Fibroblast of upper back skin (primary cell): ENCODE data around the gene MORC3.
A peak's percentile ranks its signal among the peaks of the same experiment; 100 is the strongest.

Source experiments
- DNase-seq: peaks from one replicate; pipeline ENCODE4 v3.0.0-alpha.2; 2013

Gene MORC3

DNA sequence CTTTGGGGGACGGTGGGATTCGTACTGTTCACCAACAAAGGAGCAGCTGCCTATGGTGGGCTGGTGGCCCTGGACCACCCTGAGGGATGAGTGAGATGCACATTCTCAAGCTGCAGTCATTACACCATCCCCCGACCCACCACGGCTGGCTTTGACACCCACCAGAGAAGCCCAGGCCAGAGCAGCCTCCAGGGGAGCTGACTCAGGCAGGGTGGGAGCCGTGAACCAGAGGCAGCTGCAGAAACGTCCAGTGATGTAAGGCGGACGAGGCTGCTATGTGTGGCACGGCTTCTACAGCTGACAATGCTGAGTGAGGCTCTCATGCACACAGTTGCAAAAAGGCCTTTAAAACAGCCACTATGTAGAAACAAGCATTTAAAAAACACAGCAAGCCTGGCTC, 105.3 kb downstream of the MORC3 start:
- DNase-seq = peak; percentile 70
